GF-D8 (cell line): Measurements from ENCODE around the gene SNX17.
A peak's percentile ranks its signal among the peaks of the same experiment; 100 is the strongest.

Experiments used
- DNase-seq: peaks from one replicate; lab custom pipeline; 2025; lab: John Stamatoyannopoulos, UW

The SNX17 gene

GRCh38 chr2:27363933-27364332 lies 6.5 kb upstream of the SNX17 start:
- DNase-seq, result no peak

GRCh38 chr2:27369471-27370025 lies 868 bp upstream of the SNX17 start:
- no peak for DNase-seq

DNA sequence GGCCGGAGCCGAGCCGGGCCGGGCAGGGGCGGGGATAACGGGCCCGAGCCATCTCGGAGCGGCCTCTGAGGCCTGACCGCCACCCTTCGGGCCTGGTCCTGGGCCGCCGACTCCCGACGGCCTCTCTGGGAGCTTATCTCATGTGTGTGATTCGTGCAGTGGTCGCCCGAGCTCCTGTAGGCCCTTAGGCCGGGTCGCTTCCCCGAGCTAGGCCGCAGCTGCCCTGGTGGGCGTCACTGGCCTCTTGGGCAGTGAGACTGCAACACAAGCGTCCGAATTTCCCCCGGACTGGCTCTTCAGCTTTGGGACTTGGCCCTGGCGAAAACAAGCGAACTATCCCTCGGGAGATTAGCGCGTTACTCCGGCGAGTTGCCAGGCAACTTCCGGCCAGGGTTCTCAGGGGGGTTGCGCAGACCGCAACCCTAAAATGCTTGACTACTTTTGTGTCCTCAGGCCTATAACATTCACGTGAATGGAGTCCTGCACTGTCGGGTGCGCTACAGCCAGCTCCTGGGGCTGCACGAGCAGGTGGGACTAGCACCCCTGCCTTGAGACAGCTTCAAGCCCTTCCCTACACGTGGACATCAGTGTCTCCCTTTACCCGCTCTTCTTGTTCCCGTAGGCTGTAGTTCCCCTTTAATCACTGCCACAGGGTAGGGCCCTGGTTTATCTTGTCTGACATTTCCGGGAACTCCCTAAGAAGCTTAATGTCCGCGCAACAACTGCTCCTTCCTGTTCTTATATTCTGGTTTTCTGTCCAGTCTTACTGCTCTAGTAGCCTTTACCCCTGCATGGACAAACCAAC lies 602 bp downstream of the SNX17 start:
- DNase-seq, result peak; percentile 80

DNA sequence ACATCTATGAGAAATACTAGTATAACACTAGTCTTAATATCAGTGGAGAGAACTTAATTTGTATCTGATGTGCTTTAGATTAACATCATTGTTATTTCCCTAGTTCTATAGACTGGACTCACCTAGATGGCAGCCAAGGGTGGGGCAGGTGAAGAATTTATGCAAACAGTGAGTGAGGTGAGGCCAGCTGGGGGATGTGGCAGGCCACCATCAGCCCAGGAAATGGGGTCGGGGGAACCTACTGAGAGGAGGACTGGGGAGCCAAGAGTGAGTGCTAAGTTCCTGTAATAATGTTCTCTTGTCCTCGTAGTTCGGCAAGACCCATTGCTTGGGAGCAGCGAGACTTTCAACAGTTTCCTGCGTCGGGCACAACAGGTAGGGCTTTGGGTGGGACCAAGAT lies 2.5 kb downstream of the SNX17 start:
- DNase-seq, result no peak

DNA sequence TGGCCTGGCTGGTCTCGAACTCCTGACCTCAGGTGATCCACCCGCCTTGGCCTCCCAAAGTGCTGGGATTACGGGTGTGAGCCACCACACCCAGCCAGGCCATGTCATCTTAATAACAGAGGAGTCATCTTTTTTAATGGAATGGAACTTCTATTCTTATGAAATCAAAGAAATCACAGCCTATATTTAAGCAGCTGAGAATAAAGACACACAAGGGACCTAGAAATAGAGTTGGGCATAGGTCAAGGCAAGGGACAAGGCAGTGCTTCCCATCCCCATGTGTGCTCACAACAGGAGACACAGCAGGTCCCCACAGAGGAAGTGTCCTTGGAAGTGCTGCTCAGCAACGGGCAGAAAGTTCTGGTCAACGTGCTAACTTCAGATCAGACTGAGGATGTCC lies 3.2 kb downstream of the SNX17 start:
- DNase-seq, result no peak

DNA sequence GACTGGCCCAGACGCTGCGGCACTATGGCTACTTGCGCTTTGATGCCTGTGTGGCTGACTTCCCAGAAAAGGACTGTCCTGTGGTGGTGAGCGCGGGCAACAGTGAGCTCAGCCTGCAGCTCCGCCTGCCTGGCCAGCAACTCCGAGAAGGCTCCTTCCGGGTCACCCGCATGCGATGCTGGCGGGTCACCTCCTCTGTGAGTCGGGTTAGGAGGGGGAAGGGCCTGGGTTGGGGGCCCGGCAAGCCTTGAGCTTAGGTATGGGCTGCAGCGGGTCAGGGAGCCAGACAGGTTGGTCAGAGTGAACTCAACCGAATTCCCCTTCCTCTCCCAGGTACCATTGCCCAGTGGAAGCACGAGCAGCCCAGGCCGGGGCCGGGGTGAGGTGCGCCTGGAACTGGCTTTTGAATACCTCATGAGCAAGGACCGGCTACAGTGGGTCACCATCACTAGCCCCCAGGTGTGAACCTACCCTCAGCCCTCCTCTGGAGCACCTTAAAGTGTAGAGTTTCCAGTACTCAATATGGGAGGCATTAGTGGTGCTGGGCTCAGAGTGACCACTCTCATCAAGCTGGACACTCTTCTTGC lies 5.2 kb downstream of the SNX17 start:
- DNase-seq, result no peak

- no peak for DNase-seq
Observed at GRCh38 chr2:27376151-27376865, 5.9 kb downstream of the SNX17 start.

DNA sequence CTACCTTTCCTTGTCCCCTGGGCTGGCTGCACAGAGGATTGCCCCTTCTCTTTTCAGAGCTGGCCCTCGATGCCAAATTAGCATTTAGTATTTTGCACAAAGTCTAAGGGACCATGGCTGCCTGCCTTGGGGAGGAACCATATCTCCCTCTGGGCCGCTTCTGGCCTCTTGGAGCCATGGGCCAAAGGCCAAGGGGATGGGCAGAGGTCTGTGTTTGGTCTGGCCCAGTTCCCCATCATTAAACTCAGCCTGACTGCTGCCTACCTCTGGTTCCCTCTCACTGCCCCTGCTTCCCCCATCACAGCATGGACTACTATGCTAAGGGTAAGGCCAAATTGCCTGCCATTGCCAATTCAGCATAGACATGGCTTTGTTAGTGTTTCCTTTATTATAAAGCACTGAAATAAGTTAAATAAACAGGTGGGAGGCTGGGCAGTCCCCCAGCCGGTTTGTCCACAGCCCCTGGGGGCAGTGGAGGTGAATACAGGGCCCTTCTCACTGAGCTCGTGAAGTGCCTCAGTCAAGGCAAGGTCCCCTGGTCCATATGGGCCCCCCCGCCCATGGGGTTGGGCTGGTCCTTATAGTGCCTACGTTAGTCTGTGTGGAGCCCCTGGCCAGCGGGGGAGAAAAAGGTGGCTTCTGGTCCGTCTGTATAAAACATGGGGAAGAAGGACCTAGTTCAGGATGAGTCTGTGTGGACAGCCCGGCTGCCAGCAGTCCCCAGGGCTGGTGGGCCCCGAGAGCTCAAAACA lies 6.6 kb downstream of the SNX17 start:
- DNase-seq, result no peak

GRCh38 chr2:27377618-27378095 lies 7.2 kb downstream of the SNX17 start:
- no peak for DNase-seq

- no peak for DNase-seq
Observed at GRCh38 chr2:27378096-27378808, 7.8 kb downstream of the SNX17 start.

- DNase-seq, result no peak
Observed at GRCh38 chr2:27378809-27379290, 8.4 kb downstream of the SNX17 start.

- DNase-seq, result no peak
Observed at GRCh38 chr2:27379383-27379835, 9.0 kb downstream of the SNX17 start.

GRCh38 chr2:27379836-27380625 lies 9.6 kb downstream of the SNX17 start:
- no peak for DNase-seq

GRCh38 chr2:27380626-27381545 lies 10.5 kb downstream of the SNX17 start, which contains the start of gene ZNF513:
TSS of gene ZNF513 (minus strand) at chr2:27380734. CDS start at chr2:27380526, 208 bp downstream.
- peak; percentile 33 for DNase-seq

- DNase-seq, result no peak
Observed at GRCh38 chr2:27381577-27382181, 11.3 kb downstream of the SNX17 start.

DNA sequence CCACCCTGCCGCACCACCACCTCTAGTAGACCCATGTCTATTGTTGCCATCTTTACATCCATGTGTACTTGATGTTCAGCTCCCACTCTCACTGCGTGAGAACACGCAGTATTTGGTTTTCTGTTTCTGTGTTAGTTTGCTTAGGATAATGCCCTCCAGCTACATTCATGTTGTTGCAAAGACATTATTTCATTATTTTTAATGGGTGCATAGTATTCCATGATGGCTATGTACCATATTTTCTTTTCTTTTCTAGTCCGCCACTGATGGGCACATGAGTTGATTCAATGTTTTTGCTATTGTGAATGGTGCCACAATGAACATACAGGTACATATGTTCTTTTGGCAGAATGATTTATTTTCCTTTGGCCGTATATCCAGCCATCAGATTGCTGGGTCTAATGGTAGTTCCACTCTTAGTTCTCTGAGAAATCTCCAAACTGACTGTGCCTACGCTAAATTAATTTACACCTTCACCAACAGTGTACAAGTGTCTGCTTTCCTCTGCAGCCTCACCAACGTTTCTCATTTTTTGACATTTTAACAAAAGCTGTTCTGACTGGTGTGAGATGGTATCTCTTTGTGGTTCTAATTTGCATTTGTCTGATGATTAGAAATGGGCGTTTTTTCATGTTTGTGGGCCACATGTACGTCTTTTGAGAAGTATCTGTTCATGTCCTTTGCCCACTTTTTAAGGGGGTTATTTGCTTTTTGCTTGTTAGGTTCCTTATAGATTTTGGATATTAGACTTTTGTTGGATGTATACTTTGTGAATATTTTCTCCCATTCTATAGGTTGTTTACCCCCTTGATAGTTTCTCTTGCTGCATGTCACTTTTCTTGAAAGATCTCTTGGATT lies 20.6 kb downstream of the SNX17 start:
- no peak for DNase-seq

DNA sequence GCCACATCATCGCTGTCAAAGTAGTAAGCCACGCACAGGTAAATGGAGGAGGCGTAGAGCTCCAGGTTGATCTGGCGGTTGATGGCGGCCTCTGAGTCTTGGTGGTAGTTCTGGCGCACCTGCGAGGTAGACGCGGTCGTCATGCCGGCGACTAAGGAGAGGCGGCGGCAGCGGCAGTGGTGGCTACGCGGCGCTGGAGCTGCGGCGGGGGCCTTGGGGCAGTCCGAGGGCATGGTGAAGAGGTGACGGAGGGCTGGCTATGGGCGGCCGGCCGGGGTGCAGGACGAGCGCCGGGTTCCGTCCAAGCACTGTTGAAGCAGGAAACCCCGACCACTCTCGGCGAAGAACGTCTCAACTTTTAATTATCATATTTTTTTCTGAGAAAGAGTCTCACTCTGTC lies 22.8 kb downstream of the SNX17 start:
- no peak for DNase-seq

DNA sequence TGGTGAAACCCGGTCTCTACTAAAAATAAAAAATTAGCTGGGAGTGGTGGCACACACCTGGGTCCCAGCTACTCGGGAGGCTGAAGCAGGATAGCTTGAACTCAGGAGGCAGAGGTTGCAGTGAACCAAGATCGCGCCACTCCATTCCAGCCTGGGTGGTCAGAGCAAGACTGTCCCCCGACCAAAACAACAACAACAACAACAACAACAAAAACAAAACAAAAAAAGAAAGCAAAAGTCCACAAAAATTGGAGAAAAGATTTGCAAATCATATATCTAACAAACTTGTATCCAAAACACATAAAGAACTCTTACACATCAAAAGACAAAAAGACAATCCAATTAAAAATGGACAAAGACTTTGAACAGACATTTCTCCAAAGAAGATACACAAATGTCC lies 28.5 kb downstream of the SNX17 start:
- no peak for DNase-seq
